GM20000 (cell line): Measurements from ENCODE around the gene MAPK1.
"Not testable (repeated sequence)": the region's sequence is repeated elsewhere in the genome, so short reads cannot be mapped to it uniquely, and the experiment has no call there.

Experiments
- DNase-seq: peaks from one replicate; pipeline ENCODE4 v3.0.0; 2012; ENCODE audit warnings: low spot score
- TF ChIP-seq, protein P1 (sequence below): IDR thresholded peaks from 2 replicates; pipeline ENCODE4 v1.5.1; 2012; ENCODE audit warnings: mild to moderate bottlenecking, control low read depth; ENCODE audit errors: extremely low read depth, missing control alignments

Gene MAPK1

DNA sequence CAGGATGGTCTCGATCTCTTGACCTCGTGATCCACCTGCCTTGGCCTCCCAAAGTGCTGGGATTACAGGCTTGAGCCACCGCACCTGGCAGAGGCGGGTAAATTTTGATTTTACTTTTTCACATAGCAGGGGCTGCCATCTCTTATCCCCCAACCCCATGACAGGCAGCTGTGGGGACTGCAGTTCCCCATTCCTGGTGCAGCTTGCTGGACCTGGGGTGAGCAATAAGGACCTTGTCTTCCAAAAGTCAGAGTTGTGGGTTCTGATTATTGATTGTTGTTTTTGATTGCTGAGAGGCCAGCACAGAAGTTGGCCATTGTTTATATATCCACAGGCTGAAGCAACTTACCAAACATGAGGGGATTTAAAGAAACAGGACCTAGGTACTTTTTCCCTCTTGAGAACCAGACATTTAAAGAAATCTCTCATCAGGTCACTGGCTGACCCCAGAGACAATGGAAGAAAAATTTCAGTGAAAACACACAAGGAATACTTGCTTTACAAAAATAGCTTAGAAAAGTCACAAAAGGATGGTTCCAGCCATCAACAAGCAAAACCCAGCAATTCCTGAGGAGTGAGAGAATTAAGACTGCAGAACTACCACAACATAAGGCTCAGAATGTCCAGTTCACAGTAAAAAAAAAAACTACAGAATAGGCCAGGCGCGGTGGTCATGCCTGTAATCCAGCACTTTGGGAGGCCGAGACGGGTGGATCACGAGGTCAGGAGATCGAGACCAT is 22.0 kb upstream of the MAPK1 start:
- DNase-seq, result no peak
- TF ChIP-seq, protein P1, sequence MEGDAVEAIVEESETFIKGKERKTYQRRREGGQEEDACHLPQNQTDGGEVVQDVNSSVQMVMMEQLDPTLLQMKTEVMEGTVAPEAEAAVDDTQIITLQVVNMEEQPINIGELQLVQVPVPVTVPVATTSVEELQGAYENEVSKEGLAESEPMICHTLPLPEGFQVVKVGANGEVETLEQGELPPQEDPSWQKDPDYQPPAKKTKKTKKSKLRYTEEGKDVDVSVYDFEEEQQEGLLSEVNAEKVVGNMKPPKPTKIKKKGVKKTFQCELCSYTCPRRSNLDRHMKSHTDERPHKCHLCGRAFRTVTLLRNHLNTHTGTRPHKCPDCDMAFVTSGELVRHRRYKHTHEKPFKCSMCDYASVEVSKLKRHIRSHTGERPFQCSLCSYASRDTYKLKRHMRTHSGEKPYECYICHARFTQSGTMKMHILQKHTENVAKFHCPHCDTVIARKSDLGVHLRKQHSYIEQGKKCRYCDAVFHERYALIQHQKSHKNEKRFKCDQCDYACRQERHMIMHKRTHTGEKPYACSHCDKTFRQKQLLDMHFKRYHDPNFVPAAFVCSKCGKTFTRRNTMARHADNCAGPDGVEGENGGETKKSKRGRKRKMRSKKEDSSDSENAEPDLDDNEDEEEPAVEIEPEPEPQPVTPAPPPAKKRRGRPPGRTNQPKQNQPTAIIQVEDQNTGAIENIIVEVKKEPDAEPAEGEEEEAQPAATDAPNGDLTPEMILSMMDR, result no peak

DNA sequence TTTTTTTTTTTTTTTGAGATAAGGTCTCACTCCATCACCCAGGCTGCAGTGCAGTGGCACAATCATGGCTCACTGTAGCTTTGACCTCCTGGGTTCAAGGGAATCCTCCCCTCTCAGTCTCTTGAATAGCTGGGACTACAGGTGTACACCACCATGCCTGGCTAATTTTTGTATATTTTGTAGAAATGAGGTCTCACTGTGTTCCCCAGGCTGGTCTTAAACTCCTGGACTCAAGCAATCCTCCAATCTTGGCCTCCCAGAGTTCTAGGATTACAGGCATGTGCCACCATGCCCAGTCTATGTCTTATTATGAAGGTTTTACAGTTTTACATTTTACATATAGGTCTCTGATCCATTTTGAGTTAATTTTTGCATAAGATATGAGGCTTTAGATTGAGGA is 20.4 kb upstream of the MAPK1 start:
- TF ChIP-seq, protein P1, result no peak

DNA sequence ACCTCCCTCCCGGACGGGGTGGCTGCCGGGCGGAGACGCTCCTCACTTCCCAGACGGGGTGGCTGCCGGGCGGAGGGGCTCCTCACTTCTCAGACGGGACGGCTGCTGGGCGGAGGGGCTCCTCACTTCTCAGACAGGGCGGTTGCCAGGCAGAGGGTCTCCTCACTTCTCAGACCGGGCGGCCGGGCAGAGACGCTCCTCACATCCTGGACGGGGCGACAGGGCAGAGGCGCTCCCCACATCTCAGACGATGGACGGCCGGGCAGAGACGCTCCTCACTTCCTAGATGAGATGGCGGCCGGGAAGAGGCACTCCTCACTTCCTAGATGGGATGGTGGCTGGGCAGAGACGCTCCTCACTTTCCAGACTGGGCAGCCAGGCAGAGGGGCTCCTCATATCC is 16.5 kb upstream of the MAPK1 start:
- DNase-seq, result not testable (repeated sequence)

More for the DNA sequence above, 20.4 kb upstream of the MAPK1 start:
- DNase-seq, result no peak

DNA sequence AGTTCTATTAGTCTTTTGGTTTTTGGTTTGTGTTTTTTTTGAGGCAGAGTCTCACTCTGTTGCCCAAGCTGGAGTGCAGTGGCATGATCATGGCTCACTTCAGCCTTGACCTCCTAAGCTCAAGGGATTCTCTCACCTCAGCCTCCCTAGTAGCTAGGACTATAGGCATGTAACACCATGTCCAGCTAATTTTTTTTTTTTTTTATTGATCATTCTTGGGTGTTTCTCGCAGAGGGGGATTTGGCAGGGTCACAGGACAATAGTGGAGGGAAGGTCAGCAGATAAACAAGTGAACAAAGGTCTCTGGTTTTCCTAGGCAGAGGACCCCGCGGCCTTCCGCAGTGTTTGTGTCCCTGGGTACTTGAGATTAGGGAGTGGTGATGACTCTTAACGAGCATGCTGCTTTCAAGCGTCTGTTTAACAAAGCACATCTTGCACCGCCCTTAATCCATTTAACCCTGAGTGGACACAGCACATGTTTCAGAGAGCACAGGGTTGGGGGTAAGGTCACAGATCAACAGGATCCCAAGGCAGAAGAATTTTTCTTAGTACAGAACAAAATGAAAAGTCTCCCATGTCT is 15.4 kb upstream of the MAPK1 start:
- not testable (repeated sequence) for DNase-seq

DNA sequence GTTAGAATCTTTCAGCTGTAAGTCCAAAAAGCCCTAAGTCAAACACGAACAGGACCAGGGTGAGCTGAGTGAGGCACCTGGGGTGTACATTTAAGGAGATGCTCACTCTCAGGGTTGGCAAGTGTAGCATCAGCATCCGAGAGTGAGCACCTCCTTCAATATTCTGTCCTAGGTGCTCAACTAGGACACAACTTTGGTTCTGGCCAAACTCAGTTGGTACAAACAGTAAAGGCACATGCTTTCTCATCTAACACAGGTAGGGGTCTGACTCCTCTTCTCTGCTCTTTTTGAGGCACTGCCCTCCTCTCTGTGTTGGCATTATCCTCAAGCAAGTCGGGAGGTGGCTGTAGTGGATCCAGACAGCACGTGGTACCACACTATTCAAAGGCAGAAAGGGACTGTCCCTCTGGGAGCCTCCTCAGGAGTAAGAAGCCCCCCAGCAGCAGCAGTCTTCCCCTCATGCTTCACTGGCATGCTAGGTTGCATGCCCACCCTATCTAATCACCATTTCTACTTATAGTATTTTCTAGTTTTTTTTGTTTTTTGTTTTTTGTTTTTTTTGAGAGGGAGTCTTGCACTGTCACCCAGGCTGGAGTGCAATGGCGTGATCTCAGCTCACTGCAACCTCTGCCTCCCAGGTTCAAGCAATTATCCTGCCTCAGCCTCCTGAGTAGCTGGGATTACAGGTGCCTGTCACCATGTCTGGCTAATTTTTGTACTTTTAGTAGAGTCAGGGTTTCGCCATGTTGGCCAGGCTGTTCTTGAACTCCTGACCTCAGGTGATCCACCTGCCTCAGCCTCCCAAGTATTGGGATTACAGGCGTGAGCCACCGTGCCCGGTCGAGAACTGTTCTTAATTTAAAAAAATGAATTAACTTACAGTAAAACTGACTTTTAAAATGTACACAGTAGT is 14.7 kb upstream of the MAPK1 start:
- TF ChIP-seq, protein P1, result no peak

DNA sequence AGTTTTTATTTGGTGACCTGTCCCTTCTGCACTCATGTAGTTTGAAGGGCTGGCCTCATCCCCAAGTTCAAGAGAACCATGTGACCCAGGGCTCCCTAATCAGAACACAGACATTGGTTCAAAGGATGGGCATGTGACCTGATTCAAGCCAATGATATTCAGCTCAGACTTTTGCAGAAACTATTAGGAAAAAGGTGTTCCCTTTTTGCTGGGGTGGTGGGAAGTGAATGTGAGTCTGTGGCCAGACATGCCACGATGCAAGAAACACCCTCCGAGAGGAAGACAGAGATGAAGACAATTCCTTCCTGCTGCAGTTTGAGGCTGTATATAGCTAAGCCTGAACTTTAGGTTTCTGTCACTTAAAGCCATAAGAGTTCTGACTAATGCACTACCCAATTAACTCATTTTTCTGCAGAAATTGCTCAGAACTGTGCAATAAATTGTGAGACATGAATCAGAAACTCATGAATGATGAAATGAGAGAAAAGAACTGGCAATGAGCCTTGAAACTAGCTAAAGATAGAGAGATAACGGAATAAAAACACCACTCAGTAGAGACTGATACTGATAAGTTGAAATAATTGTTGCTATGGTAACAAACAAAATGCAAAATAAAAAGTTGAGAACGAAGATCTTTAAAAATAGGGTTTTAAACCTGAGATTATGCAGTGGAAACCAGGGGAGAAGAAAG is 9.2 kb upstream of the MAPK1 start:
- DNase-seq, result no peak
- TF ChIP-seq, protein P1, result no peak

More for the DNA sequence above, 14.7 kb upstream of the MAPK1 start:
- DNase-seq, result no peak

DNA sequence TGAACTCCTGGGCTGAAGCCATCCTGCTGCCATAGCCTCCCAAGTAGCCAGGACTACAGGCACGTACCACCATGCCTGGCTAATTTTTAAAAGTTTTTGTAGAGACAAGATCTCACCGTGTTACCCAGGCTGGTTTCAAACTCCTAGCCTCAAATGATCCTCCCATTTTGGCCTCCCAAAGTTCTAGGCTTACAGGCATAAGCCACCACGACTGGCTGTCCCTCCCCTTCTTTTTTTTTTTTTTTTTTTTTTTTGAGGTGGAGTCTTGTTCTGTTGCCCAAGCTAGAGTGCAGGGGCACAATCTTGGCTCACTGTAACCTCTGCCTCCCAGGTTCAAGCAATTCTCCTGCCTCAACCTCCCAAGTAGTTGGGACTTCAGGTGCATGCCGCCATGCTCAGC is 7.5 kb upstream of the MAPK1 start:
- not testable (repeated sequence) for DNase-seq

DNA sequence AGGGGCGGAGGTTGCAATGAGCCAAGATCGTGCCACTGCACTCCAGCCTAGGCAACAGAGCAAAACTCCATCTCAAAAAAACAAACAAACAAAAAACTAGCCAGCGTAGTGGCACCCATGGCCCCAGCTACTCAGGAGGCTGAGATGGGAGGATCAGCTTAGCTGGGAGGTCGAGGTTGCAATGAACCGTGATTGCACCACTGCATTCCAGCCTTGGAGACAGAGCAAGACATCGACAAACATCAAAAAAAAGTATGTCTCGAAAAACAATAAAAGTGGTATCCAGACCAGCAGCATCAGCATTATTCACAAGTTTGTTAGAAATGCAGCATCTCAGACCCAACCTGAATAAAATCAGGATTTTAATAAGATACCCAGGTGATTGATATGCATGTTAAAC is 6.2 kb upstream of the MAPK1 start:
- TF ChIP-seq, protein P1, result no peak
- DNase-seq, result no peak

DNA sequence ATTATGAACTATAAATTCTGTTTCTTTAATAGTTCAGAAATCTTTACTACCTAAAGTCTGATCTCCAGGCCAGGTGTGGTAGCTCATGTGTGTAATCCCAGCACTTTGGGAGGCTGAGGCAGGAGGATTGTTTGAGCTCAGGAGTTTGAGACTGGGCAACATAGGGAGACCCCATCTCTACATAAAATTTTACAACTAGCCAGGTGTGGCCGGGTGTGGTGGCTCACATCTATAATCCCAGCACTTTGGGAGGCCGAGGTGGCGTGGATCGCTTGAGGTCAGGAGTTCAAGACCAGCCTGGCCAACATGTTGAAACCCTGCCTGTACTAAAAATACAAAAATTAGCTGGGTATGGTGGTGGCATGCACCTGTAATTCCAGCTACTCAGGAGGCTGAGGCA is 5.3 kb upstream of the MAPK1 start:
- not testable (repeated sequence) for DNase-seq
